ENCODE measurements around the gene BMPR1B.
"Not testable (repeated sequence)": the region's sequence is repeated elsewhere in the genome, so short reads cannot be mapped to it uniquely, and the experiment has no call there.

Gene BMPR1B

DNA sequence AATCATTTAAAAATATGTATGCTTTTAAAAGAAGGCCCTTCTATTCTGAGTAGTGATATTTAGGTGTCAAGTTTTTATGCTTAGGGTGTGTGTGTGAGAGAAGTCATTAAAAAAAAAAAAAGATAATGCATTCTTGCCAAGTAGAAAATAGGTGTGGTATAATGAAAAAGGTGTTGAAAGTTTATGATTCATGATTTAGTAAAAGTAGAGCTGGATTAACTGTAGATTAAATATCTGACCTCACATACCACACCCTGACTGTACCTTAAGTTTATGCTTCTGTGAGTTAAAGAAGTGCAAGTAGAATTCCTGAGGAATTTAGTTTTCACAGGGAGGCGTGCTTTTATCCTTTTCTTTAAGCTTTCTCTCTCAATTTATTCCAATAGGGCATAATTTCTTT is 71.1 kb downstream of the BMPR1B start:
- Histone ChIP-seq H3K4me1 (ENCODE audit: control insufficient read depth, insufficient read depth, low read length) (peaks cover 14% of the 10 kb centered on the region; the same call in 1 of the 2 replicates), H3K27ac (ENCODE audit: extremely low read depth, low read depth, low read length) (no peak overlapping the region), H3K36me3 (ENCODE audit: control insufficient read depth in 2 of 2, insufficient read depth in 1 of 2, low read length in 2 of 2) (no peaks in the 10 kb centered on the region), H3K9me3 (ENCODE audit: control insufficient read depth, insufficient read depth, low read depth, low read length) (no peaks in the 10 kb centered on the region), H3K4me3 (ENCODE audit: low read depth, low read length) (no peak overlapping the region)
- TF ChIP-seq ZNF423 (tag by site-specific recombination; IDR thresholded peaks at IDR 0.05): no peak
- no peak for TF ChIP-seq ZNF843 (tag by site-specific recombination; IDR thresholded peaks at IDR 0.05)
- TF ChIP-seq ZNF558 (tag by site-specific recombination; IDR thresholded peaks at IDR 0.05): no peak
- no peak for TF ChIP-seq ZFP37 (tag by site-specific recombination; IDR thresholded peaks at IDR 0.05)
- TF ChIP-seq SP3 (tag by site-specific recombination; IDR thresholded peaks at IDR 0.05): no peak
- TF ChIP-seq, protein P1, sequence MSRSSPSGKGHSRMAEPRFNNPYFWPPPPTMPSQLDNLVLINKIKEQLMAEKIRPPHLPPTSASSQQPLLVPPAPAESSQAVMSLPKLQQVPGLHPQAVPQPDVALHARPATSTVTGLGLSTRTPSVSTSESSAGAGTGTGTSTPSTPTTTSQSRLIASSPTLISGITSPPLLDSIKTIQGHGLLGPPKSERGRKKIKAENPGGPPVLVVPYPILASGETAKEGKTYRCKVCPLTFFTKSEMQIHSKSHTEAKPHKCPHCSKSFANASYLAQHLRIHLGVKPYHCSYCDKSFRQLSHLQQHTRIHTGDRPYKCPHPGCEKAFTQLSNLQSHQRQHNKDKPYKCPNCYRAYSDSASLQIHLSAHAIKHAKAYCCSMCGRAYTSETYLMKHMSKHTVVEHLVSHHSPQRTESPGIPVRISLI (tag by site-specific recombination; IDR thresholded peaks at IDR 0.05): no peak
- peak; percentile 65 for TF ChIP-seq PRDM1 (tag by site-specific recombination; IDR thresholded peaks at IDR 0.05)
- no peak for TF ChIP-seq EGR2 (tag by site-specific recombination; IDR thresholded peaks at IDR 0.05; ENCODE audit: low read depth)
- TF ChIP-seq ZBTB7A (tag by site-specific recombination; IDR thresholded peaks at IDR 0.05; ENCODE audit: low read depth): no peak
- TF ChIP-seq GLI4 (tag by site-specific recombination; IDR thresholded peaks at IDR 0.05): no peak
- TF ChIP-seq, protein P2, sequence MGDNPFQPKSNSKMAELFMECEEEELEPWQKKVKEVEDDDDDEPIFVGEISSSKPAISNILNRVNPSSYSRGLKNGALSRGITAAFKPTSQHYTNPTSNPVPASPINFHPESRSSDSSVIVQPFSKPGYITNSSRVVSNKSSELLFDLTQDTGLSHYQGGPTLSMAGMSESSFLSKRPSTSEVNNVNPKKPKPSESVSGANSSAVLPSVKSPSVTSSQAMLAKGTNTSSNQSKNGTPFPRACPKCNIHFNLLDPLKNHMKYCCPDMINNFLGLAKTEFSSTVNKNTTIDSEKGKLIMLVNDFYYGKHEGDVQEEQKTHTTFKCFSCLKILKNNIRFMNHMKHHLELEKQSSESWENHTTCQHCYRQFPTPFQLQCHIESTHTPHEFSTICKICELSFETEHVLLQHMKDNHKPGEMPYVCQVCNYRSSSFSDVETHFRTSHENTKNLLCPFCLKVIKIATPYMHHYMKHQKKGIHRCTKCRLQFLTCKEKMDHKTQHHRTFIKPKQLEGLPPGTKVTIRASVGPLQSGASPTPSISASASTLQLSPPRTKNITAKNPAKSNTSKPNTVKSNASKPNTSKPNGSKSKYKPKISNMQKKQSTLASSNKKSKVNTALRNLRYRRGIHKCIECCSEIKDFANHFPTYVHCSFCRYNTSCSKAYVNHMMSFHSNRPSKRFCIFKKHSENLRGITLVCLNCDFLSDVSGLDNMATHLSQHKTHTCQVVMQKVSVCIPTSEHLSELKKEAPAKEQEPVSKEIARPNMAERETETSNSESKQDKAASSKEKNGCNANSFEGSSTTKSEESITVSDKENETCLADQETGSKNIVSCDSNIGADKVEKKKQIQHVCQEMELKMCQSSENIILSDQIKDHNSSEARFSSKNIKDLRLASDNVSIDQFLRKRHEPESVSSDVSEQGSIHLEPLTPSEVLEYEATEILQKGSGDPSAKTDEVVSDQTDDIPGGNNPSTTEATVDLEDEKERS (tag by site-specific recombination; IDR thresholded peaks at IDR 0.05): no peak
- TF ChIP-seq KLF1 (tag by site-specific recombination; IDR thresholded peaks at IDR 0.05): peak; percentile 50
- TF ChIP-seq ZNF473 (tag by site-specific recombination; IDR thresholded peaks at IDR 0.05): no peak
- TF ChIP-seq ZNF335 (tag by site-specific recombination; conservative IDR thresholded peaks at IDR 0.05): no peak
- no peak for TF ChIP-seq ZNF146 (tag by site-specific recombination; IDR thresholded peaks at IDR 0.05)
- no peak for TF ChIP-seq ZNF701 (tag by site-specific recombination; IDR thresholded peaks at IDR 0.05)
- TF ChIP-seq REPIN1 (tag by site-specific recombination; IDR thresholded peaks at IDR 0.05; ENCODE audit: low read depth): no peak
- no peak for TF ChIP-seq ZBTB48 (tag by site-specific recombination; IDR thresholded peaks at IDR 0.05)
- POLR2A ChIA-PET: no interaction called here
- CTCF ChIA-PET: interaction anchor here (0.6 to 0.9 kb wide), 2 partner anchors 16 to 66 kb away, joined by 3 to 5 read pairs; no protein-coding TSS in a partner anchor

DNA sequence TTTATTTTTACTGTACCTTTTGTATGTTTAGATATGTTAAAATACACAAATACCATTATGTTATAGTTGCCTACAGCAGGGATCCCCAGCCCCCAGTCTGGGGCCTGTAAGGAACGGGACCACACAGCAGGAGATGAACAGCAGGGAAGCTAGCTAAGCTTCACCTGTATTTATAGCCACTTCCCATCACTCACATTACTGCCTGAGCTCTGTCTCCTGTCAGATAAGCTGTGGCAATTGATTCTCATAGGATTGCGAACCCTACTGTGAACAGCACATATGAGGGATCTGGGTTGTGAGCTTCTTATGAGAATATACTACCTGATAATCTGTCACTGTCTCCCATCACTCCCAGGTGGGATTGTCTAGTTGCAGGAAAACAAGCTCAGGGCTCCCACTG is 73.9 kb downstream of the BMPR1B start:
- H3K9me3 ChIP-seq (ENCODE audit: control insufficient read depth, insufficient read depth, low read depth, low read length): no peaks in the 10 kb centered on the region
- no peak overlapping the region for H3K27ac ChIP-seq (ENCODE audit: extremely low read depth, low read depth, low read length)
- POLR2A ChIA-PET: interaction anchor here (0.8 kb wide), 1 partner anchor 11 kb away, joined by 4 read pairs; no protein-coding TSS in a partner anchor
- CTCF ChIA-PET: interaction anchor here (1.0 kb wide), 1 partner anchor 293 kb away, joined by 5 read pairs; no protein-coding TSS in a partner anchor
- H3K4me3 ChIP-seq (ENCODE audit: low read depth, low read length): no peak overlapping the region
- peaks cover 10% of the 10 kb centered on the region; the same call in 1 of the 2 replicates for H3K4me1 ChIP-seq (ENCODE audit: control insufficient read depth, insufficient read depth, low read length)
- no peaks in the 10 kb centered on the region for H3K36me3 ChIP-seq (ENCODE audit: control insufficient read depth in 2 of 2, insufficient read depth in 1 of 2, low read length in 2 of 2)
- TF ChIP-seq ZNF548 (tag by site-specific recombination; IDR thresholded peaks at IDR 0.05) (no peak), ZIC2 (tag by site-specific recombination; IDR thresholded peaks at IDR 0.05) (peak; percentile 68)

DNA sequence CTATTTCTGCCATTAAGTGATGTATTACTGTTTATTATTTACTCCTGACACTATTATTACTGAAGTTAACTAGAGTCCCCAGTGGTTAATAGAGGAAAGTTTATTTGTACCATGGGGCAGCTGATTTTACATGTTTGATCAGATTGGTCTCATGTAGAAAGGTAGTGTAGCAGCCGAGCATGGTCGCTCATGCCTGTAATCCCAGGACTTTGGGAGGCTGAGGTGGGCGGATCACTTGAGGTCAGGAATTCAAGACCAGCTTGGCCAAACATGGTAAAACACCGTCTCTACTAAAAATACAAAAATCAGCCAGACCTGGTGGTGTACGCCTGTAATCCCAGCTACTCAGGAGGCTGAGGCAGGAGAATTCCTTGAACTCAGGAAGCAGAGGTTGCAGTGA is 74.6 kb downstream of the BMPR1B start:
- H3K9me3 ChIP-seq (ENCODE audit: control insufficient read depth, insufficient read depth, low read depth, low read length); H3K36me3 ChIP-seq (ENCODE audit: control insufficient read depth in 2 of 2, insufficient read depth in 1 of 2, low read length in 2 of 2); H3K27ac ChIP-seq (ENCODE audit: extremely low read depth, low read depth, low read length); H3K4me3 ChIP-seq (ENCODE audit: low read depth, low read length); POLR2A ChIA-PET; H3K4me1 ChIP-seq (ENCODE audit: control insufficient read depth, insufficient read depth, low read length): not testable (repeated sequence)
- CTCF ChIA-PET: interaction anchor here (0.7 kb wide), 1 partner anchor 324 kb away, joined by 3 read pairs; no protein-coding TSS in a partner anchor

All from HEK293 (cell line).